Keratinocyte (primary cell): ENCODE measurements around the gene MEGF11.

Experiments
- EZH2 ChIP-seq: IDR thresholded peaks from one replicate; pipeline ENCODE4 v1.6.1; 2012; ENCODE audit warnings: inconsistent platforms, mild to moderate bottlenecking, low read length, moderate library complexity
- TF ChIP-seq, protein P1 (sequence below), 3 experiments: IDR thresholded peaks in 1 of 3; conservative IDR thresholded peaks in 1 of 3; optimal IDR thresholded peaks in 1 of 3; 2 replicates in 2 of 3; 3 replicates in 1 of 3; pipeline versions ENCODE3 to v1.5.1; 2011; ENCODE audit warnings: low read length in 3 of 3, mild to moderate bottlenecking in 3 of 3, moderate library complexity in 2 of 3, control low read depth in 1 of 3, inconsistent platforms in 1 of 3; ENCODE audit not compliant: insufficient read depth in 2 of 3; ENCODE audit errors: extremely low read depth in 1 of 3

DNA sequence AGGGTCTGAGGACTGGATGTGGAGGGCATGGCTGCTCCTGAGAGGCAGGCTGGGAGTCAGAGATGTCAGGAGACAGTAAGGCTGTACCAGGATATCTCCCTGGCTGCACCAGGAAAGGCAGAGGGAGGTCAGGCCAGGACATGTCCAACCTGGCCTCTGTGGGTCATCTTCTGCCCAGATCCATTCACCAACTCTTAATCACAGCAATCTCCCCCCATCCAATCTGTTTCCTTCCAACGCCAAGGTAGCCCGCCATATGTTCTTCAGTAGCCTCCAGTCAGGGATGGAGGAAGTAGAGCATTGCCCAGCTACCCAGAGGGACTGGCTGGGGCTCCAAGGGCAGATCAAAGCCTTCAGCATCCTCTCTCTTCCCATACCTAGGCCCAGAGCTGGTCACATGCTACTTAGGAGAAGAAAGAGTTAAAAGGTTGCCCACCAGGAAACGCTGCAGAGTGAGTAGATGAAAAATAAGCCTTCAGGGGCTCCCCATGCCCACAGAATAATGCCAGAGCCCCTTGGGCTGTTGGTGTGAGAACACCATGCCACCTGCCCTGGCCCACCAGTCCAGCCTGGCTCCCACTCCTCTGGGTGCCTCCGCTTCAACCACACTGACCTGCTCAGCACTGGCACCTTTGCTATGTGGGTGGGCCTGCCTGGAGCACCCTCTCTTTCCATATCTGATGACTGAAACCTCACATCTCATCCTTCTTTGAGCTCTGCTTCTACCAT lies 176.8 kb downstream of the MEGF11 start:
- TF ChIP-seq, protein P1, sequence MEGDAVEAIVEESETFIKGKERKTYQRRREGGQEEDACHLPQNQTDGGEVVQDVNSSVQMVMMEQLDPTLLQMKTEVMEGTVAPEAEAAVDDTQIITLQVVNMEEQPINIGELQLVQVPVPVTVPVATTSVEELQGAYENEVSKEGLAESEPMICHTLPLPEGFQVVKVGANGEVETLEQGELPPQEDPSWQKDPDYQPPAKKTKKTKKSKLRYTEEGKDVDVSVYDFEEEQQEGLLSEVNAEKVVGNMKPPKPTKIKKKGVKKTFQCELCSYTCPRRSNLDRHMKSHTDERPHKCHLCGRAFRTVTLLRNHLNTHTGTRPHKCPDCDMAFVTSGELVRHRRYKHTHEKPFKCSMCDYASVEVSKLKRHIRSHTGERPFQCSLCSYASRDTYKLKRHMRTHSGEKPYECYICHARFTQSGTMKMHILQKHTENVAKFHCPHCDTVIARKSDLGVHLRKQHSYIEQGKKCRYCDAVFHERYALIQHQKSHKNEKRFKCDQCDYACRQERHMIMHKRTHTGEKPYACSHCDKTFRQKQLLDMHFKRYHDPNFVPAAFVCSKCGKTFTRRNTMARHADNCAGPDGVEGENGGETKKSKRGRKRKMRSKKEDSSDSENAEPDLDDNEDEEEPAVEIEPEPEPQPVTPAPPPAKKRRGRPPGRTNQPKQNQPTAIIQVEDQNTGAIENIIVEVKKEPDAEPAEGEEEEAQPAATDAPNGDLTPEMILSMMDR (optimal IDR thresholded peaks at IDR 0.05 in 1 of 3, IDR thresholded peaks at IDR 0.05 in 1 of 3, conservative IDR thresholded peaks at IDR 0.05 in 1 of 3; ENCODE audit: extremely low read depth in 1 of 3, insufficient read depth in 2 of 3, low read length in 3 of 3), result no peak
- TF ChIP-seq EZH2, result no peak
